ENCODE data around the gene AHRR.
"Not testable (repeated sequence)": the region's sequence is repeated elsewhere in the genome, so short reads cannot be mapped to it uniquely, and the experiment has no call there.

Gene AHRR

DNA sequence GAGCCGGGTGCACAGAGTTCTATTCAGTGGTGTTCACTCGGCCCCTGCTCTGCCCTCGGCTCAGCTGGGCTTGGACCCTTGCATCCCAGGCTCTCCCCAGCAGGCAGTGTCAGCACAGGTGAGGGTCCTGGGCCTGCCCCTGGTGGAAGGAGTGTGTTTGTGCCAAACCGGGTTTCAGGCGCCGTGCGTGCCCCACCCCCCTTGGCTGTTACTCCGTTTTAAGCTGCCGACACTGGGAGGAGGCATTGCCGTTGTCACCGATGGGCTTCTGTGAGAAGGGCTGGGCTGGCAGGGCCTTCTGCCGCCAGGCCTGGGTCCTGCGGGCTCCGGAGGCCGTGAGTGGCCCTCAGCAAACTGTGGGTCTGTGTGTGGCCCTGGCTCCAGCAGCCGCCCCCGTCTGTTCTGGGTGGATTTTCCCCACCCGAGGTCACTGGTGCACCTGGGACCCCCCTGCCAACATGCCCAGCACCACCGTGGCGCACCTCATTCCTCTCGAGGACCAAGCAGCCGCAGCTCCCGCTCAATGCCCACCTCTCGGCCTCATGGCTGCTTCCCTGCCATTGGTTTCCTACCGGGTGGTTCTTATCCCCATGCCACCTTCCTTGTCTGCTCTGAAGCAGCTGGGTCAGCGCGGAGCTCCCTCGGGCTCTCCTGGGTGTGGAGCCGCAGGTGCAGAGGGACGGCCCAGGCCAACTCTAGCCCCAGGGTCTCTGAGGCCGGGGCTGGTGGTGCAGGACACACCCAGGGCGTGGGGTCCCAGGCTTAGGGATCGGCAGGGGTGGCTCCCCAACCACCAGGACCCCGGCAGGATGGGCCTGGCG, 77.2 kb downstream of the AHRR start:
- DNase-seq: no peak

DNA sequence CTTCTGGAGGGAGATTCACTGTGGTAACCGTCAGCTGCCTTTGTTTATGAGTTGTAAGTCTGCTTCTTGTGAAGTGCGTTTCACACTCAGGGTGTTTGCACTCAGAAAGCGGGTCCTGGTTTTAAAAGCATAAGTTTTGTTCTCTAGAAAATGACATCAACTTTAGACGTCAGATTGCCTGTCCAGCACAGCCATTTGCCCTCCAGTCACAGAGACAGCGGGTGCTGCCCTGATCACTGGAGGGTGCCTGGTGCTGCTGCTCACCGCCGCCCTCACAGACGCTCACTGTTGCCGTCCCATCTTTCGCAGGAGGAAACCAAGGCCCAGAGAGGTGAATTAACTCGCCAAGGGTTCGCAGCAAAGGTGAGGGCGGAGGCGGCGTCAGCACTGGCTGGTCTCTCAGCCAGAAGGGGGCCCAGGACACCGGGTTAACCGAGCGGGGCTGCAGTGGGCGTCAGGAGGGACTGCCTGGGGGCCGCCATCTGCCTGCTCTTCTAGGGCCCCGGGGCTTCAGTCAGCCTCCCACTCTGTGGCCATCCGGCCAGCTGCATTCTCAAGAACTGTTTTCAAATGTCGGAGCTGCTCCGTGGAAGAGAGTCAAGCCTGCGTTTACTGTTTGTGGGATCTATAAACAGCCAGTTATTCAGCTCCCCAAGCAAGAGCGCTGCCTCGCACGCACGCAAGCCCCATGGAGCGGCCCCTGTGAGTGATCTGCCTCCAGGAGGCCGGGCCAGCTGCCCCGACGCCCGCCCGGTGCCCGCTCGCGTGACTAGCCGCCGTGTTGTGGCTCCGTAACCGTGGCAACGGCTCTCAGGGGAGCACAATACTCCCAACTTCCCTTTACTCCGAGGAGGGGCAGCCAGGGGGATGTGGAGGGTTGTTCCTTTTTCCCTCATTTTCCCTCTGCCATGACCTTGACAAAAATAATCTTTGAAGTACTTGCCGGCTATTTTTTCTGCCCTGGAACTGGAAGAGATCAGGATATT, 78.1 kb downstream of the AHRR start:
- DNase-seq: peak; percentile 73

DNA sequence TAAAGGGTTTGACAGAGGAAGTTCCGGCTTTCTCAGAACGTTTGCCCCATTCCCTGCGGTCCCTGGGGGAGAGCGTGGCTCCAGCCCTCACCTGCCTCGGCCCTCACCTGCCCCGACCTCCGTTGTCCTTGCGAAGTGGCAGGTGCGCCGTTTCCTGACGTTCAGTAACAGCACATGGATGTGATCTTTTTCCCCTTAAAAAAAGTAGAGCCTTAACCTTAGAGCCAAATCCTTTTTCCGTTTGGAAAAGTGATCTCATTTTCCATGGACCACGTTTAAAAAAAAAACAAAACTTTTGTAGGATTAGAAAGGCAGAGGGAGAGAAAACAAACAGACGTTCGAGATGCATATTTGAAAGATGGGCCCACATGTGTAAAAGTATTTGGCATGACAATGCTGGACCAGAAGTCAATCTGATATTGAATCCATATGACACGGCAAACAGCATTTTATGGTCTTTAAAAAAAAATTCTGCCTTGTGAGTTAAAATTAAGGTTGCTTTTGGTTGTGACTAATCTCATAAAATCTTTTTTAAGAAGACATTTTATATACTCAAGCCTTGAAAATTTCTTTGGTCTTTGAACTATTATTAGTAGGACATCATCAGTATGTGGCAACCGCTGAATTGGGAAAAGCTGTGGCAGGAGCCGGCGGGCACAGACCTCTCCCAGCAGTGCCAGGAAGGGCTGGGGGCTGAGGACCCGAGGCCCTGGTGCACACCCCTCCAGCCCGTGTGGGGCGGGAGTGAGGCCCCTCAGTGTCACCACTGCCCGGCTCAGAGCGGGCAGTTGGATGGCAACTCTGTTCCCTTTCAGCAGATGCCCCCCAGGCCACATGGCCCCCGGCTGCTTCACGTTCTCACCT, 79.0 kb downstream of the AHRR start:
- no peak for DNase-seq

DNA sequence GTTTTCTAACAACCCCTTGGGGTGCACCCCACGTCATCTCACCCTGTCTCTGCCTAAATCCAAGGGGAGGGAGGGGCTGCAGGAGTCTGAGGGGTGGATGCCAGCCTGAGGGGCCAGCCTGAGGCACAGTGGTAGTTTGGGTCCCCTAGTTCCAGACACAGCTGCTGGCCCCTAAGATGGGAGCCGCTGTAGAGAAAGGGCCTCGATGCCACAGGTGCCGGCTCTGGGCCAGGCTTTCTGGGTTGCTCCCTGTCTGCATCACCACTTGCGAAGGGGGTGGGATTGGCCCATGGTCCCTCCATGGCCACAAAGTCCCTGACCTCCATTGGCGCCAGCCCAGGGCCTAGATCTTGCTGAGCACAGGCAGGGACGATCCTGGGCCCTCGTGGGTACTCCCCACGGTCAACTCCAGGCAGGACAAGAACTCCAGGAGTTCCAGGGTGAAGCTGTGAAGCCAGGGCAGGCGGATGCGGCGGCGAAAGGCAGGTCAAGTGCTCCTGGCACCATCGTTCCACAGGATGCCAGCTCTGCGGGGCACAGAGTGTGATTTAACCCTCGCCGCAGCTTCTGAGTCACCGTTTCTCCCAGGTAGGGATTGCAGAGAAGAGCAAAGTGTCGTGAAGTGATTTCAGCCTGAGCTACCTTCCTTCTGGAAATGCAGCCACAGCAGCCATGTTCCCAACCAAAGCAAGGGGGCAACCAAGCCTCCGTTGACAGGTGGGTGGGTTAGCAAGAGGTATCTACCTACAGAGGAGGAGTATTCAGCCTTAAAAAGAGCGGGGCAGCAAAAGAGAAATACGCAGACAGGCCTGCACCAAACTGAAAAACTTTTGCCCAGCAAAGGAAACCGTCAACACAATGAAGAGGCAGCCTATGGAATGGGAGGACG, 79.9 kb downstream of the AHRR start:
- no peak for DNase-seq

DNA sequence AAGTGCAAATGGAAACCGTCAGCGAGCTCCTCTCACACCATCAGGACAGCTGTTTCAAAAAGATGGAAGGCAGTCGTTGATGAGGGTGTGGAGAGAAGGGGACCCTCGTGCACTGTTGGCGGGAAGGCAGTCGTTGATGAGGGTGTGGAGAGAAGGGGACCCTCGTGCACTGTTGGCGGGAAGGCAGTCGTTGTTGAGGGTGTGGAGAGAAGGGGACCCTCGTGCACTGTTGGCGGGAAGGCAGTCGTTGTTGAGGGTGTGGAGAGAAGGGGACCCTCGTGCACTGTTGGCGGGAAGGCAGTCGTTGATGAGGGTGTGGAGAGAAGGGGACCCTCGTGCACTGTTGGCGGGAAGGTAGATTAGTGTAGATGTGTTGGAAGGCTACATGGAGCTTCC, 80.7 kb downstream of the AHRR start:
- not testable (repeated sequence) for DNase-seq

DNA sequence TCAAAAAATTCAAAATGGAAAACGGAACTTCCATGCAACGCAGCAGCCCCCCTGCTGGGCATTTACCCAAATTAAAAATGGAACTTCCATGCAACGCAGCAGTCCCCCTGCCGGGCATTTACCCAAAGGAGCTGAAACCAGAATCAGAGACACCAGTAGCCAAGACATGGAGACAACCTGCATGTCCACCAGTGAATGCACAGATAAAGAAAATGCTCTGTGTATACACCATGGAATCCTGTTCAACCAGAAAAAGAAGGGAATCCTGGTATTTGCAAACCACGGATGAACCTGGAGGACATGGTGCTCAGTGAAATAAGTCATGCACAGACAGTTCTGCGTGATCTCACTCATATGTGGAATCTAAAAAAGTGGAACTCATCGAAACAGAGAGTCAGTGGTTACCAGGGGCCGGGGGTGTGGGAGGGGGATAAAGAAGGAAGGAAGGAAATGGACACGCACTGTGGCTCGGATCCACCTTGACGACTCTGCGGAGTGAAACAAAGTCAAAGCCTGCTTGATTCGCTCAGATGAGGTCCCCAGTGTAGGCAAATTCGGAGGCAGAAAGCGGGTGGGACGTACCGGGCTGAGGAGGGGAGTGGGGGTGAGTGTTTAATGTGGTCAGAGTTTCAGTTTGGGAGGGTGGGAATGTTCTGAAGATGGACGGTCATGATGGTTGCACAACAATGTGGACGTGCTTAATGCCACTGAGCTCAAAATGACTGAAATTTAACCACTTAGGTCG, 81.3 kb downstream of the AHRR start:
- DNase-seq: no peak

DNA sequence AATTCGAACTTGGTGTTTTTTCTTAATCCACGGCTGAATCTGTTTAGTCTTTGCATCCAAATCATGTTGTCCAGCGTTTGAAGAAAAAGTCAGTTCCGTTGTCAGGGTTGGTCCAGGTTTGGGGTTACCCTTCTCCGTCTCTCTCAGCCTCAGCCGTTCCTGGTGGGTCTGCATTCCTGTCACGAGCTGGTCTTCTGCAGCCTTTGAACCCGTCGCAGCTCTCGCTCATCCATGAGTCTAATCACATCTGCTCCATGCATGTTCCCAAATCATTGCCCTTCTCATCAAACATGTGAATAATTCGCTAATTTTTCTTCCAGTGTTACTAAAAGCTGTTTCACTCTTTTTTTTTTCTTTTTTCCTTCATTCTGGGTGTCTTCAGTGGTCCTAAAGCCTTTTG, 82.5 kb downstream of the AHRR start:
- no peak for DNase-seq

DNA sequence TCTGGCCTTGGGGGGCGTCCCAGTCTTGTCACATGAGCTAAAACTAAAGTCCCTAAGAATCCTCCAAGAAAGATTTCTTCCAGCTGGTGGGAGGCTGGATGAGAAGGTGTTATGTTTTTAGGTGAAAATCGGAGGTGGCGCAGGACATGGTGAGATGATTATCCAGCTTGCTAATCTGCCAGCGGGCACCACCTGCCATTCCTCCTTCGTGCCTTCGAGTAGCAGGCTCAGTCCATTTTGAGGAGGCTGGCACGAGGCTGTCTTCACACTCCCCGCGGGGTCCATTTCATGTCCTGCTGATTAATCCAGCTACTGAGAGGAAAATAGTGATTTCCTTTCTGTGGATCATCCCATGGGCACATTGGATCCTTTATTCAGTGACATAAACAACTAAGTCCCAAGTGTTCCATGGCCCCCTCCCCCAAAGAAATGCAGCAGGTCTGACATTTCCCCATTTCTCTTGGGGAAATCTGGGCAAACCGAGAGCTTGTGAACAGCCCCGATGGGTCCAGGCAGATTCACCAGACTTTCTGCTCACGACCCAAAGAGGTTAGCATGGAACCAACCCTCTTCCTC, 83.2 kb downstream of the AHRR start:
- no peak for DNase-seq

DNA sequence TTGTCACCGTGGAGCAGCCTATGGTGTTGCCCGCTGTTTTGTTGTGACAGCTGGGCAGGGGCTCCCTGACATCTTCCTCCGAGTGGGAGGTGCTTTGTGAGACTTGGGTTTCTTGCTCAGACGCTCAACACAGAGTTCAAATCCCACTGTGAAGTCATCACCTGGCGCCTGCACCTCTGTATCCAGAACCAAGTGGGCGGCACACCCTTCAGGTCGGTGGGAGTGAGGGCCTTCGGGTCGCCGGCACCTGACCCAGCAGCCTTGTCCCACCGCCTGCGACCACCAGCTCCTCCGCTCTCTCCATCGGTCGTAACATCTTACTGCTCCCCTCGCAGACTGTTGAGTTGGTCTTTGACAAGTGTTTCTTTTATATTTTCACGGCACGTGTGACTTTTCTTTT, 83.9 kb downstream of the AHRR start:
- DNase-seq: no peak

DNA sequence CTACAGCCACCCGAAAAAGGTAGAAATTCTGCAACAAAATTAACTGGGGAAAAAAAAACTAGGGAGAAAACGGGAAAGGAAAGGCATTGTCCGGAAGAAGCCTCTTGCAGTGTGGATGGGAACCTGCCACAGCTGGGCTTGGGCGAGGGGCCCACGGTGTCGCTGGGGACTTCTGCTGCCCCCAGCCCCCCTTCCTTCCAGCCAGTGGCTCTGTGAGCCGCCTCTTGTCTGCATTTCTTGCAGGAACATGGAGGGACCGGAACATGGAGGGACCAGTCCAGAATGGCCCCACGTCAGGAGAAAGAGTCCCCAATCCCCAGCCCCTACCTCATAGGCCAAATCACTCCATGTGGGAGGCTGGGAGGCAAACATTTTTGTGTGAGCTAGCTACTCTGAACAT, 84.5 kb downstream of the AHRR start:
- DNase-seq: no peak

DNA sequence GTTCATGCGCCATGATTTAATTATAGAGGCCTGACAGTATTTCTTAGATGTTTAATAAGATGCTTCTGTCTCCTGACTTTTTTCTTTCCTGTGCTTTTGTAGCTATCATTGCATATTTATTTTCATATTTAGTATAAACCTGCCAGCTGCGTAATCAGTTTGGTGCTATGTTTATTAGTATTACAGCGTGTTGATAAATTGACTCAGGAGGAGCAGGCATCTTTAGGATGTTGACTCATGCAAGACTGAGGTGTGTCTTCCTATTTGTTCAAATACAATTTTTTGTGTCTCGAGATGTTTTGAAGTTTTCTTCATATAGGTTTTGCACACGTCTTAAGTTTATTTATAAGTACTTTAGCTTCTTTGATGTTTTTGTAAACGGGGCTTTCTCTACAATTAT, 85.5 kb downstream of the AHRR start:
- no peak for DNase-seq

DNA sequence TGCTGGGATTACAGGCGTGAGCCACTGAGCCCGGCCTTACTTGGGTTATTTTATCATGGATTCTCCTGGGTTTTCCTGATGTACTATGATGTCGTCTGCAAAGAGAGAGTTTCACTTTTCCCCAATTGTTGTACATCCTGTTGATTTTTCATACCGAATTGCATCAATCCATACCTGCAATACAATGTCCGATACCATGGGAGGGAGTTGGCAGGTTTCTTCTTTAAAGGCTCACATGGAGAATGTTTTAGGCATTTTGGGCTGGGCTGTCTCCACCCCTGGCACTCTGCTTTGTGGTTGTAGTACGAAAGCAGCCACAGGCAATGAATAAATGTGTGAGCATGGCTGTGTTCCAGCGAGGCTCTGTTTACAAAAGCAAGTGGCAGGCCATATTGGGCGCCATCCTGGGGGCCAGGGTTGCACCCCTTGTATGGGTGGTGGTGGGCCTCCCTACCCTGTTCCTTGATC, 86.3 kb downstream of the AHRR start:
- DNase-seq: no peak

DNA sequence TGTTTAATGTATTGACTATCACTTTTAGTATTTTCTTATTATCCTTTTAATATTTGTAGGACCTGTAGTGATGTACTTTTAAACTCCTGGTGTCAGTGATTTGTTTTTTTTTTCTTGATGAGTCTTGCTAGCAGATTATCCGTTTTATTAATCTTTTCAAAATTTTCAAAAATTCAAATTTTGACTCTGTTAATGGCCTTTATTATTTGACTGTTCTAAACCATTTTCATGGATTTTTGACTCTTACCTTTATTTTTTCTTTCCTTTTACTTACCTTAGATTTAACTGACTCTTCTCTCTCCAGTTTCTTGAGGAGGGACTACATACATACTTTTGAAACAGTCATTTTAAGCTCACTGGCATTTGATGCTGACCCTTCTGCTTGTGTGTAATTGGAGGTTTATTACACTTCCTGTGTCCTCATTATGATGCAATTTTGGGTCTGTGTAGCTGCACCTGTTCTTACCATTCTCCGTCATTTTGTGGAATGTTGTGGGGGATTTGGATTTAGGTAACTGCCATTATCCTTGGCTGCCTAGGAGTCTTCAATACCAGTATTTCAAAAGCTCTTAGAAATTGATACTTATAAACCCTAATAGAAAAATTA, 89.5 kb downstream of the AHRR start:
- DNase-seq: no peak

DNA sequence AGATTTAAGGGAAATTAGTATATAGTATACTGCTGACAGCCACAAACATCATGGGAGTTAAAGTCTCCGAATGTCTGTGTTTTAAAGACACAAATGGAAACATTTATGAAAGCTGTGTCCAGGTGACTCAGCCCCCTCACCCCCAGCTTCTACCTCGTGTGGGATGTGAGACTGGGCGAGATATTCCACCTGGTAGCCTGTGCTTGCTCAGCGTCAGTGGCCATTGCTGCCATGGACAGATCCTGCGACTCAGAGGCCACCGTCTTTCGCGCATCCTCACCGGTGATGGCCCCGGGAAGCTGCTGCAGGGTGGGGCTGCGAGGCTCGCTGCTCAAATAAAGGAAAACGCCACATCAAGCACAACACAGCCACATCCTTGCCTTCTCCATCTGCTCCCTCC, 90.2 kb downstream of the AHRR start:
- peak; percentile 37 for DNase-seq

DNA sequence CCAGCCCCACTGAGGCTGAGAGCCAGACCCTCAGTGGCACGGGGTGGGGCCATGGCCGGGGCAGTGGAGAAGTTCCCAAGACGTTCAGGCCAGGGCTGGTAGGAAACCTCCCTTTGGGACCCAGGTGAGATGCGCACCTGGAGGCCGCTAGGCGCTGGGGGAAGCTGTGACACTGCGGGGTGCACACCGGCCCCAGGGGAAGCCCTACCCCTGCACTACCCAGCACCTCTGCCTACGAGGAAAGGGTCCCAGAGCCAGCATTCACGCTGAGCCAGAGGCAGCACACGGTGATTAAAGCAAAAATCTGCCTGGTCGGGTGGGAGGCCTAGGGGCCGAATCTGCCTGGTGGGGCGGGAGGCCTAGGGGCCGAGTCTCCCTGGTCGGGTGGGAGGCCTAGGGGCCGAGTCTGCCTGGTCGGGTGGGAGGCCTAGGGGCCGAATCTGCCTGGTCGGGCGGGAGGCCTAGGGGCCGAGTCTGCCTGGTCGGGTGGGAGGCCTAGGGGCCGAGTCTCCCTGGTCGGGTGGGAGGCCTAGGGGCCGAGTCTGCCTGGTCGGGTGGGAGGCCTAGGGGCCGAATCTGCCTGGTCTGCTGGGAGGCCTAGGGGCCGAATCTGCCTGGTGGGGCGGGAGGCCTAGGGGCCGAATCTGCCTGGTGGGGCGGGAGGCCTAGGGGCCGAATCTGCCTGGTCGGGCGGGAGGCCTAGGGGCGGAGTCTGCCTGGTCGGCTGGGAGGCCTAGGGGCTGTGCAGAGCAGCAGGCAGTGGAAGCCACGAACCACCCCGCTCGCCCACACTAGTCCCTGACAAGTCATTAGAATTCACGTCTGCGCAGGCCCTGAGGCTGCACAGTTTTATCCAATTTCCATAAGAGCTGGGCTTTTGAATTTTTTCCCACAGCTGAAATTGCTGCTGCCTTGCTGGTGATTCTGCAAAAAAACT, 93.7 kb downstream of the AHRR start:
- DNase-seq: not testable (repeated sequence)

DNA sequence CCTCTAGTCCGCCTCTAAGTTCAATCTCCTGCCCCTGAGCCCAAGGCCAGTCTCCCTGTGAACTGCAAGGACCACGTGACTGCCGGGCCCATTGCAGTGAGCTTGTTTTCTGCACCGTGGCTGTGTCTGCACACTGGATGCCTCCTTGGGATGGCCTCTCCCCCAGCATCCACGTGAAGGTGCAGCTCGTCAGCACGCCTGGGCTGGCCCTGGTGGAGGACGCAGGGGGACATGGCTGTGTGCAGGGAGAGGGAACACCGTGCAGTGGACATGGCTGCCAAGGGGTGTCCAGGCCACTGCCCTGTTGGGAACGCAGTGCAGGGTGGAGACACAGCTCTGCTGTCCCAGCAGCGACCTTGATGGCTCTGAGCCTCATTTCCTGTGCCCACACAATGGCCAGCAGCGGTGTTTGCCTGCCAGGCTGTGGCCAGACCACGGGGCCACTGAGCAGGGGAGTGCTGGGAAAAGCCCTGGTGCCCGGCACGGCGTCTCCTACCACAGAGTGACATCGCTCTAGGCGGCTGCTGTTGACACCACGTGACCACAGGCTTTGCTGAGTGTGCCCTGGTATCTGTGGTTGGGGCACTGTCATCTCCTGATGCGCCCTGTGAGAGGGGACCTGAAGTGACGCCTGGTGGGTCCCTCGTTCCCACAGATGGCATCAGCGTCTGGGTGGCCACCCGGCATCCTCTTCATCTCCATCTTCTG, 94.6 kb downstream of the AHRR start:
- DNase-seq: no peak

DNA sequence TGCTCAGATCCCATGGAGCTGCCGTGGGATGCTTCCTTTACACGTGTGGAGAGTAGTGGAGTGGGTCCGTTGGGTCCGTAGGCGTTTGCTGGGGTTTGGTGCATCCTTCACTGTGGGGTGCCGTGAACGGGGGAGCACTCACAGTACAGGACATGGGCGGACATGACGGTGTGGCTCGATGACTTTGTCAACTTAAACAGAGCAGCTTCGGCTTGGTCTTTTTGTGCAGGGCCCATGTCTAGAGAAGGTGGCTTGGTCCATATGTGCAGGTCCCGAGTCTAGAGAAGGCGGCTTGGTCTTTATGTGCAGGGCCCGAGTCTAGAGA, 95.1 kb downstream of the AHRR start:
- DNase-seq: no peak

Data from NCI-H2227 treated with DMSO at 0.1 percent for 48 hours (cell line).